ENCODE results near the gene NUP42.

NUP42 gene

DNA sequence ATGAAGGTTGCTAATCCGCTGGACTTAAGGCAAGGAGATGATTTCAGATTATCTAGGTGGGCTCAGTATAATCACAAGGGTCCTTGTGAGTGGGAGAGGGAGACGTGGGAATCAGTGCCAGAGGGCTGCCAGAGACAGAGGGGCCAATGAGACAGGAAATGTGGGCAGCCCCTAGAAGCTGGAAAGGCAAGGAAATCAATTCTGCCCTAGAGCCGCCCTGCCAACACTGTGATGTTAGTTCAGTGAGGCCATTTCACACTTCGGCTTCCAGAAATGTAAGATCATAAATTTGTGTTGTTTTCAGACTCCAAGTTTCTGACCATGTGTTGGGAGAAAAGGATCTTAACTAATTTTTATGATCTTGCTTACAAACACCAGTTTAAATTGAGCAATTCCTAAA, 61.1 kb downstream of the NUP42 start:
- TF ChIP-seq, protein P1, sequence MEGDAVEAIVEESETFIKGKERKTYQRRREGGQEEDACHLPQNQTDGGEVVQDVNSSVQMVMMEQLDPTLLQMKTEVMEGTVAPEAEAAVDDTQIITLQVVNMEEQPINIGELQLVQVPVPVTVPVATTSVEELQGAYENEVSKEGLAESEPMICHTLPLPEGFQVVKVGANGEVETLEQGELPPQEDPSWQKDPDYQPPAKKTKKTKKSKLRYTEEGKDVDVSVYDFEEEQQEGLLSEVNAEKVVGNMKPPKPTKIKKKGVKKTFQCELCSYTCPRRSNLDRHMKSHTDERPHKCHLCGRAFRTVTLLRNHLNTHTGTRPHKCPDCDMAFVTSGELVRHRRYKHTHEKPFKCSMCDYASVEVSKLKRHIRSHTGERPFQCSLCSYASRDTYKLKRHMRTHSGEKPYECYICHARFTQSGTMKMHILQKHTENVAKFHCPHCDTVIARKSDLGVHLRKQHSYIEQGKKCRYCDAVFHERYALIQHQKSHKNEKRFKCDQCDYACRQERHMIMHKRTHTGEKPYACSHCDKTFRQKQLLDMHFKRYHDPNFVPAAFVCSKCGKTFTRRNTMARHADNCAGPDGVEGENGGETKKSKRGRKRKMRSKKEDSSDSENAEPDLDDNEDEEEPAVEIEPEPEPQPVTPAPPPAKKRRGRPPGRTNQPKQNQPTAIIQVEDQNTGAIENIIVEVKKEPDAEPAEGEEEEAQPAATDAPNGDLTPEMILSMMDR (conservative IDR thresholded peaks at IDR 0.05; ENCODE audit: low read length), result no peak
- peak; percentile 15 for DNase-seq (ENCODE audit: low read depth)
- H3K4me3 ChIP-seq (ENCODE audit: low read length), result no peak overlapping the region

DNA sequence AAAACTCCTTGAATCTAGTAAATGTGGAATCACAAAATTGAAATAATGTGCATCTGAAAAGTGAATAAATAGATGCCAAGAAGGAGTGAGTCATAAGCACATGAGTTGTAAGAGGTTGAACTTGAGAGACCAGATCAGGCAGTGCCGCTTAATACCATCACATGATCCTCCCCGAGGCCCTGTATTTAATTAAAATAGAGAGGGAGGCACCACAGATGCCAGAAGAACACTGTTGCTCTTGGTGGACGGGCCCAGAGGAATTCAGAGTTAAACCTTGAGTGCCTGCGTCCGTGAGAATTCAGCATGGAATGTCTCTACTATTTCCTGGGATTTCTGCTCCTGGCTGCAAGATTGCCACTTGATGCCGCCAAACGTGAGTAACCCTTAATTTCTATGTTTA, 64.7 kb downstream of the NUP42 start, which contains the start of gene GPNMB:
TSS of gene GPNMB (plus strand) at position 221 of the 400 bp plus-strand sequence. CDS start at position 304, 83 bp downstream.
- H3K4me3 ChIP-seq (ENCODE audit: low read length), result peak within 1 kb of the TSS; percentile 67
- TF ChIP-seq, protein P1 (conservative IDR thresholded peaks at IDR 0.05; ENCODE audit: low read length), result no peak
- DNase-seq (ENCODE audit: low read depth), result peak; percentile 98

DNA sequence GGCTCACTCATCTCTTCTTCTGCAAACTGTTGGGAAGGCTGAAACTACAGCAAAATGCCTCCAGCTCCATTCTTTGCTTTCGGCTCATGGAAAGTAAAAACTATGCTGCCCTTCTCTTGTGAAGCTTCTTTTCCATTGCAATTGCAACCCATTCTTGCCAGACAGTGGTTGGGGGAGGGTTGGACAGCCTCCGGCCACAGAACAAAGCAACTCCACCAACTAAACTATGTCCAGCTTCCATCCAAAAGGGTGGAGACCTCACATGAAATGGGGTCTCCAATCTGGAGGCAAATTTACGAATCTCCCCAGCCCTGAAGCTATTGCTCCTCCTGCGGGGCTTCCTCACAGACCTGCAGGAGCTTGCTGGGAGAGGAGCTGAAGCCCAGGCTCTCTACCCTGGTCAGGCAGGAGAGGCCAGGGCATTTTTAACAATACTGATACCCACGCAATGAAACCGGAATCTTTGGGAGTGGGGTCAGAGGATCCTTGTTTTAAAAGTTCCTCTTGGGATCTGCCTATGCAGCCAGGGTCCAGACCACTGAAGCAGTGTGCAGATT, 65.3 kb downstream of the NUP42 start:
- no peak for DNase-seq (ENCODE audit: low read depth)
- TF ChIP-seq, protein P1 (conservative IDR thresholded peaks at IDR 0.05; ENCODE audit: low read length), result no peak
- peak overlapping the region; percentile 67 for H3K4me3 ChIP-seq (ENCODE audit: low read length)

DNA sequence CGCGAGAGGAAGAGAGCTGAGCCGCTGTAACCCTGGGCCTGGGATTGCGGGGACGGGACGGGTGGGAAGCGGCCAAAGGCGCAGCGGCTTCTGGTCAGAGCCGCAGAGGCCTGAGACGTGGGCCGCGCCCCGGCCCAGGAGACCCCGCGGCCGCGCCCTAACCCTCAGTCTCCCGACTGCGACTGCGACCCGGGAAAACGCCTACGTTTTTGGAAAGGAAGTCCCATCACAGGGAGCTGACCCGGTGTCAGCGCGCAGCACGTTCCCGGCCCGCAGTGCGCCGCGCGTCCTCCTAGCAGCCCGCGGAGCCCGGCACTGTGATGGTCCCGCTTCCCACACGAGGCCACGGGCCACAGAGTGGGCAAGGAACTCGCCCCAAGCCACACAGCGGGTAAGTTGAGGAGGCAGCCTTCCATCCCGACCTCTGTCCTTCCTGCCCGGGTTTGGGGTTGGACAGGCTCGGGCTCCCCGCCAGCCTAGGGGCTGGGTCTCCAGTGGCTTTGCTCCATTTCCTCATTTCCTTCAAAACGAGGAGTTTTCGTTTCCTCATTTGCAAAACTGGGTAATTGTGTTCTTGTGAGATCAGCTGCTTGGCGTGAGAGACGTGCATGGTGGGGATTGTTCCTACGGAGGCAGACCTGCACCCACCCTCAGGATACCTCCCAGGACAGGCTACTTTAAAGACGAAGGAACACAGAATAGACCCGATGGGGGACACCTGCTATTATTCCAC, 65.9 kb downstream of the NUP42 start:
- TF ChIP-seq, protein P1 (conservative IDR thresholded peaks at IDR 0.05; ENCODE audit: low read length), result no peak
- peak overlapping the region; percentile 67 for H3K4me3 ChIP-seq (ENCODE audit: low read length)
- DNase-seq (ENCODE audit: low read depth), result peak; percentile 34

DNA sequence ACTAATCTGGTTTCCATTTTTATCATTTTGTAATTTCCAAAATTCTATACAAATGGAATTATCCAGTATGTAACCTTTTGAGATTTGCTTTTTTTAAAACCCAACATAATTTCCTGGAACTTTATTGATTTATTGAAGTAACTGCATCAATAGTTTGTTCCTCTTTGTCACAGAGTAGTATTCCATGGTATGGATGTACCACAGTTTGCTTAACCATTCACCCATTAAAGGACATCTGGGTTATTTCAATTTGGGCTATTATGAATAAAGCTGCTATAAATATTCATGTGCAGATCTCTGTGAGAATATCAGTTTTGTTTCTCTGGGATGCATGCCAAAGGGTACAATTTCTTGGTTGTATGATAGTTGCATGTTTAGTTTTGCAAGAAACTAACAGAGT, 67.6 kb downstream of the NUP42 start:
- H3K4me3 ChIP-seq (ENCODE audit: low read length), result no peak overlapping the region
- TF ChIP-seq, protein P1 (conservative IDR thresholded peaks at IDR 0.05; ENCODE audit: low read length), result no peak
- no peak for DNase-seq (ENCODE audit: low read depth)

All from AG10803 (cell line).